ENCODE data around the gene ADRA2A.

Gene ADRA2A

DNA sequence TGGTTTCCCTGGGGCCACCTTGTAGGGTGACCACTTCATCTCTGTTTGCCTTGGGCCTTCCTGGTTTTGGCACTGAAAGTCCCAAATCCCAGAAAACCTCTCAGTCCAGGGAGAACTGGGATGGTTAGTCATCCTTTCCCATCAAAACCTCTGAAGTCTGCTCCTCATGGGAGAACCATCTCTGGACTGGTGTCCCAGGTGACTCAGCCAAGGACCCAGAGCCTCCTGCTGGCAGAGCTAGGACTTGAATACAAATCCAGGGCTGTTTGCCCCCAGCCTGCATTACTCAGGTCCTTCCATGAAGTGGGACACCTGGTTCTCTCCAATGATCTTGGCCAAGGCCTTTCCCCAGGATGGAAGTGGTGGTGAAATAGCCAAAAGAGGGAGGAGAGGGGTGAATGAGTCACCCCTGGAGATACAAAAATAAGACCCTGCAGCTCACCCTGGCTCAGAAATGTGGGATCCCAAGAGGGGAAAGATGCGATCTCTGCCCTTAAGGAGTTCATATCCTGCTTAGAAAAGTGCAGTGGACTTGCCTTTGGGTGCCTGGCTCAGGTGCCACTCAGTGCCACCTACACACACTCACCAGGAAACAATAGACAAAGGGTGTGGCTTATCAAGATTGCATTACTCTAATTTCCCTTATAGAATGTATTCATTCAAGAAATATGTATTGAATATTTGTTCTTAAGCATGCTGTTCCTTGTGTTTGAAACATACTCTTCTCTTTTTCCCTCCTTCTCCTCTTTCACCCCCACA lies 22.0 kb downstream of the ADRA2A start:
- TF ChIP-seq, protein P1, sequence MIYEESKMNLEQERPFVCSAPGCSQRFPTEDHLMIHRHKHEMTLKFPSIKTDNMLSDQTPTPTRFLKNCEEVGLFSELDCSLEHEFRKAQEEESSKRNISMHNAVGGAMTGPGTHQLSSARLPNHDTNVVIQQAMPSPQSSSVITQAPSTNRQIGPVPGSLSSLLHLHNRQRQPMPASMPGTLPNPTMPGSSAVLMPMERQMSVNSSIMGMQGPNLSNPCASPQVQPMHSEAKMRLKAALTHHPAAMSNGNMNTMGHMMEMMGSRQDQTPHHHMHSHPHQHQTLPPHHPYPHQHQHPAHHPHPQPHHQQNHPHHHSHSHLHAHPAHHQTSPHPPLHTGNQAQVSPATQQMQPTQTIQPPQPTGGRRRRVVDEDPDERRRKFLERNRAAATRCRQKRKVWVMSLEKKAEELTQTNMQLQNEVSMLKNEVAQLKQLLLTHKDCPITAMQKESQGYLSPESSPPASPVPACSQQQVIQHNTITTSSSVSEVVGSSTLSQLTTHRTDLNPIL (CRISPR knock-in tag; IDR thresholded peaks at IDR 0.05; ENCODE audit: low read depth) = no peak
- TF ChIP-seq CSDC2 (CRISPR knock-in tag; IDR thresholded peaks at IDR 0.05) (no peak), ISL1 (CRISPR knock-in tag; IDR thresholded peaks at IDR 0.05) (no peak), ESRRG (CRISPR knock-in tag; IDR thresholded peaks at IDR 0.05) (no peak), ZFP30 (CRISPR knock-in tag; IDR thresholded peaks at IDR 0.05) (no peak)
- TF ChIP-seq, protein P2, sequence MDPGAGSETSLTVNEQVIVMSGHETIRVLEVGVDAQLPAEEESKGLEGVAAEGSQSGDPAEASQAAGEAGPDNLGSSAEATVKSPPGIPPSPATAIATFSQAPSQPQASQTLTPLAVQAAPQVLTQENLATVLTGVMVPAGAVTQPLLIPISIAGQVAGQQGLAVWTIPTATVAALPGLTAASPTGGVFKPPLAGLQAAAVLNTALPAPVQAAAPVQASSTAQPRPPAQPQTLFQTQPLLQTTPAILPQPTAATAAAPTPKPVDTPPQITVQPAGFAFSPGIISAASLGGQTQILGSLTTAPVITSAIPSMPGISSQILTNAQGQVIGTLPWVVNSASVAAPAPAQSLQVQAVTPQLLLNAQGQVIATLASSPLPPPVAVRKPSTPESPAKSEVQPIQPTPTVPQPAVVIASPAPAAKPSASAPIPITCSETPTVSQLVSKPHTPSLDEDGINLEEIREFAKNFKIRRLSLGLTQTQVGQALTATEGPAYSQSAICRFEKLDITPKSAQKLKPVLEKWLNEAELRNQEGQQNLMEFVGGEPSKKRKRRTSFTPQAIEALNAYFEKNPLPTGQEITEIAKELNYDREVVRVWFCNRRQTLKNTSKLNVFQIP (CRISPR knock-in tag; IDR thresholded peaks at IDR 0.05; ENCODE audit: borderline replicate concordance, low read depth) = no peak
- no peak for ATAC-seq

DNA sequence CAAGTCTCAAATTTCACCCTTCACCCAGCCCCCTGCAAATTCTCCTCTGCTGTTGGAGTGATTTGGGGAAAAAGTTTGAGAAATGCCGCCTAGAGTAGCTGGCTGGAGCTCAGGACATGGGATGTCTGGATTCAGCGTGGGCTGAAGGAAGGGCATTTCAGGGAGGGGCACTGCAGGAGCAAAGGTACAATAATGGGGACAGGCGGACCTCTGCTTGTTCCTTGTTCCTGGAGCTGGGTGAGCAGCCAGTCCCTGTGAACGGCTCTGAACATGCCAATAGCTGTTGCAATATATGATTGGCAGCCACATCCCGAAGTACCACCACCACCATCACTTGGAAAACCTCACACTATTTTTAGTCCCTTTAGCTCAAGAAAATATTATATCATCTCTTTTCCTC lies 23.4 kb downstream of the ADRA2A start:
- TF ChIP-seq, protein P2 (CRISPR knock-in tag; IDR thresholded peaks at IDR 0.05; ENCODE audit: borderline replicate concordance, low read depth) = no peak
- TF ChIP-seq ARNTL (CRISPR knock-in tag; IDR thresholded peaks at IDR 0.05; ENCODE audit: borderline replicate concordance, low read depth) = no peak
- TF ChIP-seq ZFP3 (CRISPR knock-in tag; IDR thresholded peaks at IDR 0.05) = no peak
- no peak for TF ChIP-seq BACH2 (CRISPR knock-in tag; IDR thresholded peaks at IDR 0.05; ENCODE audit: borderline replicate concordance)
- no peak for ATAC-seq

DNA sequence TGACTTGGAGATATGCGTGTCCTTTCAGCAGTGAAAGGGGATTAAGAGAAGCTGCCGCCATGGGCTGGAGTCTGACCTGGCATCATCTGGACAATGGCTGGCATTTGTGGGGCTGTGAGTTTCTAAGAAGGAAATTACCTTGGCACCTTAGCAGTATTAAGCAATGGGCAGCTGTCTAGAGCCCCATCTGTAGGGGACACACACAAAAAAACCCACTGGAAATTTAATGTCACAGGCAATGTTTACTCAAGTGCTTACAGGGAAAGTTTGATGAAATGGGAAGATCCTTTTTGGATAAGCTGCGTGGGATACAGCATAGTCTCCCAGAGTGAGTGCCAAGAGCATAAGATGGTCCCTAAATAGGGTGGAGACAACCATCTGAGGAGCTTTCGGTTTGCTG lies 25.0 kb downstream of the ADRA2A start:
- TF ChIP-seq, protein P3, sequence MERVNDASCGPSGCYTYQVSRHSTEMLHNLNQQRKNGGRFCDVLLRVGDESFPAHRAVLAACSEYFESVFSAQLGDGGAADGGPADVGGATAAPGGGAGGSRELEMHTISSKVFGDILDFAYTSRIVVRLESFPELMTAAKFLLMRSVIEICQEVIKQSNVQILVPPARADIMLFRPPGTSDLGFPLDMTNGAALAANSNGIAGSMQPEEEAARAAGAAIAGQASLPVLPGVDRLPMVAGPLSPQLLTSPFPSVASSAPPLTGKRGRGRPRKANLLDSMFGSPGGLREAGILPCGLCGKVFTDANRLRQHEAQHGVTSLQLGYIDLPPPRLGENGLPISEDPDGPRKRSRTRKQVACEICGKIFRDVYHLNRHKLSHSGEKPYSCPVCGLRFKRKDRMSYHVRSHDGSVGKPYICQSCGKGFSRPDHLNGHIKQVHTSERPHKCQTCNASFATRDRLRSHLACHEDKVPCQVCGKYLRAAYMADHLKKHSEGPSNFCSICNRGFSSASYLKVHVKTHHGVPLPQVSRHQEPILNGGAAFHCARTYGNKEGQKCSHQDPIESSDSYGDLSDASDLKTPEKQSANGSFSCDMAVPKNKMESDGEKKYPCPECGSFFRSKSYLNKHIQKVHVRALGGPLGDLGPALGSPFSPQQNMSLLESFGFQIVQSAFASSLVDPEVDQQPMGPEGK (CRISPR knock-in tag; IDR thresholded peaks at IDR 0.05; ENCODE audit: borderline replicate concordance) = no peak
- no peak for TF ChIP-seq ZFP3 (CRISPR knock-in tag; IDR thresholded peaks at IDR 0.05)
- TF ChIP-seq, protein P4, sequence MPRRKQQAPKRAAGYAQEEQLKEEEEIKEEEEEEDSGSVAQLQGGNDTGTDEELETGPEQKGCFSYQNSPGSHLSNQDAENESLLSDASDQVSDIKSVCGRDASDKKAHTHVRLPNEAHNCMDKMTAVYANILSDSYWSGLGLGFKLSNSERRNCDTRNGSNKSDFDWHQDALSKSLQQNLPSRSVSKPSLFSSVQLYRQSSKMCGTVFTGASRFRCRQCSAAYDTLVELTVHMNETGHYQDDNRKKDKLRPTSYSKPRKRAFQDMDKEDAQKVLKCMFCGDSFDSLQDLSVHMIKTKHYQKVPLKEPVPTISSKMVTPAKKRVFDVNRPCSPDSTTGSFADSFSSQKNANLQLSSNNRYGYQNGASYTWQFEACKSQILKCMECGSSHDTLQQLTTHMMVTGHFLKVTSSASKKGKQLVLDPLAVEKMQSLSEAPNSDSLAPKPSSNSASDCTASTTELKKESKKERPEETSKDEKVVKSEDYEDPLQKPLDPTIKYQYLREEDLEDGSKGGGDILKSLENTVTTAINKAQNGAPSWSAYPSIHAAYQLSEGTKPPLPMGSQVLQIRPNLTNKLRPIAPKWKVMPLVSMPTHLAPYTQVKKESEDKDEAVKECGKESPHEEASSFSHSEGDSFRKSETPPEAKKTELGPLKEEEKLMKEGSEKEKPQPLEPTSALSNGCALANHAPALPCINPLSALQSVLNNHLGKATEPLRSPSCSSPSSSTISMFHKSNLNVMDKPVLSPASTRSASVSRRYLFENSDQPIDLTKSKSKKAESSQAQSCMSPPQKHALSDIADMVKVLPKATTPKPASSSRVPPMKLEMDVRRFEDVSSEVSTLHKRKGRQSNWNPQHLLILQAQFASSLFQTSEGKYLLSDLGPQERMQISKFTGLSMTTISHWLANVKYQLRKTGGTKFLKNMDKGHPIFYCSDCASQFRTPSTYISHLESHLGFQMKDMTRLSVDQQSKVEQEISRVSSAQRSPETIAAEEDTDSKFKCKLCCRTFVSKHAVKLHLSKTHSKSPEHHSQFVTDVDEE (CRISPR knock-in tag; IDR thresholded peaks at IDR 0.05) = no peak
- no peak for TF ChIP-seq ZNF565 (CRISPR knock-in tag; conservative IDR thresholded peaks at IDR 0.05; ENCODE audit: low read depth)
- TF ChIP-seq, protein P2 (CRISPR knock-in tag; IDR thresholded peaks at IDR 0.05; ENCODE audit: borderline replicate concordance, low read depth) = no peak
- TF ChIP-seq ZNF8 (CRISPR knock-in tag; IDR thresholded peaks at IDR 0.05) = no peak
- TF ChIP-seq, protein P1 (CRISPR knock-in tag; IDR thresholded peaks at IDR 0.05; ENCODE audit: low read depth) = no peak
- no peak for TF ChIP-seq OSR1 (CRISPR knock-in tag; IDR thresholded peaks at IDR 0.05)
- no peak for TF ChIP-seq ZFP30 (CRISPR knock-in tag; IDR thresholded peaks at IDR 0.05)
- TF ChIP-seq PPARA (CRISPR knock-in tag; IDR thresholded peaks at IDR 0.05; ENCODE audit: borderline replicate concordance) = no peak
- ATAC-seq = no peak
